Gastrocnemius medialis (tissue), 4 donors: ENCODE measurements around the gene RABGAP1L.

Experiments
- POLR2A ChIP-seq, 2 donors: fragments of 450-650 bp; IDR thresholded peaks; one replicate each; pipeline ENCODE4 v1.6.1; 2017; ENCODE audit warnings: antibody characterized with exemption in 2 of 2, mild to moderate bottlenecking in 2 of 2, moderate library complexity in 2 of 2
- TF ChIP-seq, protein P1 (sequence below), 5 experiments: fragments of 450-650 bp in 3 of 5; fragments of 200-600 bp in 2 of 5; sonication (generic) in 2 of 5; IDR thresholded peaks in 4 of 5; conservative IDR thresholded peaks in 1 of 5; 1 replicate in 4 of 5; 2 replicates in 1 of 5; pipeline ENCODE4 v1.5.1; 2016 to 2019; ENCODE audit warnings: antibody characterized with exemption in 5 of 5, mild to moderate bottlenecking in 3 of 5, moderate library complexity in 3 of 5

DNA sequence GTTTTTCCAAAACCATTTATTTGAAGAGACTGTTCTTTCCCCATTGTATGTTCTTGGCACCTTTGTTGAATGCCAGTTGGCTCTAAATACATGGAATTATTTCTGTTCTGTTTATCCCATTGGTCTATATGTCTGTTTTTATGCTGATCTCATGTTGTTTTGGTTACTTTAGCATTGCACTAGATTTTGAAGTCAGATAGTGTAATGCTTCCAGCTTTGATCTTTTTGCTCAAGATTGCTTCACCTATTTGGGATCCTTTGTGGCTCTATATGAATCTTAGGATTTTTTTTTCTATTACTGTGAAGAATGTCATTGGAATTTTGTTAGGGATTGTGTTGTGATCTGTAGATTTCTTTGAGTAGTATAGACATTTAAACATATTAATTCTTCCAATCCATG is 149.3 kb downstream of the RABGAP1L start:
- TF ChIP-seq, protein P1, sequence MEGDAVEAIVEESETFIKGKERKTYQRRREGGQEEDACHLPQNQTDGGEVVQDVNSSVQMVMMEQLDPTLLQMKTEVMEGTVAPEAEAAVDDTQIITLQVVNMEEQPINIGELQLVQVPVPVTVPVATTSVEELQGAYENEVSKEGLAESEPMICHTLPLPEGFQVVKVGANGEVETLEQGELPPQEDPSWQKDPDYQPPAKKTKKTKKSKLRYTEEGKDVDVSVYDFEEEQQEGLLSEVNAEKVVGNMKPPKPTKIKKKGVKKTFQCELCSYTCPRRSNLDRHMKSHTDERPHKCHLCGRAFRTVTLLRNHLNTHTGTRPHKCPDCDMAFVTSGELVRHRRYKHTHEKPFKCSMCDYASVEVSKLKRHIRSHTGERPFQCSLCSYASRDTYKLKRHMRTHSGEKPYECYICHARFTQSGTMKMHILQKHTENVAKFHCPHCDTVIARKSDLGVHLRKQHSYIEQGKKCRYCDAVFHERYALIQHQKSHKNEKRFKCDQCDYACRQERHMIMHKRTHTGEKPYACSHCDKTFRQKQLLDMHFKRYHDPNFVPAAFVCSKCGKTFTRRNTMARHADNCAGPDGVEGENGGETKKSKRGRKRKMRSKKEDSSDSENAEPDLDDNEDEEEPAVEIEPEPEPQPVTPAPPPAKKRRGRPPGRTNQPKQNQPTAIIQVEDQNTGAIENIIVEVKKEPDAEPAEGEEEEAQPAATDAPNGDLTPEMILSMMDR (IDR thresholded peaks at IDR 0.05 in 4 of 5, conservative IDR thresholded peaks at IDR 0.05 in 1 of 5), result no peak
- no peak for TF ChIP-seq POLR2A (IDR thresholded peaks at IDR 0.05)
